ENCODE measurements around the gene SEC24B. TPM values are rescaled to one million over a fixed set of nuclear protein-coding genes. Genes with fewer than 3 reads are reported as not detected.

Gene SEC24B
- total and polyA plus RNA-seq, 2 donors (not counting 3 experiments of a cell fraction or from before 2014, with no cell fraction given) = 35.9 to 46.2 TPM

DNA sequence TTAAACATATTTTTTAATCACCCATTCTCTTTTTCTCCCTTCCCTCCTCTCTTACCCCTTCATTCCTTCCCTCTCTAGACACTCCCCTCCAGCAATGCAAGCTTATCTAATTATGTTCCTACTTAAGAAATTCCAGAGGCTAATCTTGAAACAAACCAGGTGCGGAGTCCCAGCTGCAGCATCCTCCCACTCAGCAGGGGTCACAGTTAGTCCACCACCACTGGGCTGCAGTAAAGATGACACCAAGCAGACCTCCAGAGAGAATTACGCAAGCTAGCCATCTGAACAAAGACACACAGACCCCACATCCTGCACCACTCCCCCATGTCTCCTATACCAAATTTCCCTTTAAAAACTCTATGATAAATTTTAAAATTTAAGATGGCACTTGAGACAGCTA lies 13.9 kb upstream of the SEC24B start:
- ChIA-PET POLR2A (no interaction called here), CTCF (interaction anchor here (1.2 to 2.5 kb wide), 4 partner anchors 382 to 559 kb away, joined by 3 to 14 read pairs (median 8); partner anchors contain the start of gene CFI)
- no peak overlapping the region for H2AFZ ChIP-seq (ENCODE audit: low read depth, low read length)
- H3K27ac ChIP-seq (ENCODE audit: insufficient read depth, low read depth, low read length) = no peak overlapping the region
- H3K27me3 ChIP-seq (ENCODE audit: control insufficient read depth in 2 of 2, insufficient read depth in 2 of 2, low read length in 2 of 2) = no peaks in the 10 kb centered on the region
- no TSS peak for BruUV-seq (replicated peaks)
- H3K4me1 ChIP-seq (ENCODE audit: control insufficient read depth, extremely low read depth, insufficient read depth, low read length) = peaks cover 2% of the 10 kb centered on the region
- FAIRE-seq (no peak), DNase-seq (ENCODE audit: low read depth, low spot score) (no peak)
- intact Hi-C loops (cut with micrococcal nuclease) = no loop called here
- no peaks in the 10 kb centered on the region for H4K20me1 ChIP-seq (replicated peaks; ENCODE audit: control insufficient read depth, extremely low read depth, insufficient read depth, low read length)
- no peak overlapping the region for H3K4me3 ChIP-seq (replicated peaks in 1 of 3; ENCODE audit: insufficient read depth in 1 of 3, low read depth in 1 of 3, low read length in 3 of 3)
- H3K9ac ChIP-seq (replicated peaks; ENCODE audit: extremely low read depth, insufficient read depth, low read length) = no peak overlapping the region
- no peaks in the 10 kb centered on the region for H3K9me1 ChIP-seq (replicated peaks; ENCODE audit: control insufficient read depth, extremely low read depth, insufficient read depth, low read length)
- H3K4me2 ChIP-seq (ENCODE audit: insufficient read depth, low read length) = no peak overlapping the region
- H3K79me2 ChIP-seq (ENCODE audit: control insufficient read depth, insufficient read depth, low read length) = no peaks in the 10 kb centered on the region
- H3K36me3 ChIP-seq (ENCODE audit: control insufficient read depth in 2 of 2, extremely low read depth in 1 of 2, insufficient read depth in 2 of 2, low read length in 2 of 2) = no peaks in the 10 kb centered on the region
- dilution Hi-C loops (cut with MboI; ENCODE audit: extremely low pct_ligation_motif_present, low sequenced_read_pairs) = no loop called here
- TF ChIP-seq EZH2 (IDR thresholded peaks at IDR 0.05; ENCODE audit: borderline replicate concordance, low read depth, low read length, severe bottlenecking) = no peak
- no peak for TF ChIP-seq JUN (IDR thresholded peaks at IDR 0.05; ENCODE audit: borderline replicate concordance, insufficient read depth, insufficient read length, low read depth)
- TF ChIP-seq GATA2 (IDR thresholded peaks at IDR 0.05; ENCODE audit: insufficient read depth, insufficient read length, low read depth, low read length) = no peak
- TF ChIP-seq, protein P1, sequence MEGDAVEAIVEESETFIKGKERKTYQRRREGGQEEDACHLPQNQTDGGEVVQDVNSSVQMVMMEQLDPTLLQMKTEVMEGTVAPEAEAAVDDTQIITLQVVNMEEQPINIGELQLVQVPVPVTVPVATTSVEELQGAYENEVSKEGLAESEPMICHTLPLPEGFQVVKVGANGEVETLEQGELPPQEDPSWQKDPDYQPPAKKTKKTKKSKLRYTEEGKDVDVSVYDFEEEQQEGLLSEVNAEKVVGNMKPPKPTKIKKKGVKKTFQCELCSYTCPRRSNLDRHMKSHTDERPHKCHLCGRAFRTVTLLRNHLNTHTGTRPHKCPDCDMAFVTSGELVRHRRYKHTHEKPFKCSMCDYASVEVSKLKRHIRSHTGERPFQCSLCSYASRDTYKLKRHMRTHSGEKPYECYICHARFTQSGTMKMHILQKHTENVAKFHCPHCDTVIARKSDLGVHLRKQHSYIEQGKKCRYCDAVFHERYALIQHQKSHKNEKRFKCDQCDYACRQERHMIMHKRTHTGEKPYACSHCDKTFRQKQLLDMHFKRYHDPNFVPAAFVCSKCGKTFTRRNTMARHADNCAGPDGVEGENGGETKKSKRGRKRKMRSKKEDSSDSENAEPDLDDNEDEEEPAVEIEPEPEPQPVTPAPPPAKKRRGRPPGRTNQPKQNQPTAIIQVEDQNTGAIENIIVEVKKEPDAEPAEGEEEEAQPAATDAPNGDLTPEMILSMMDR (IDR thresholded peaks at IDR 0.05; ENCODE audit: extremely low read depth in 1 of 2, insufficient read depth in 1 of 2, low read depth in 1 of 2, low read length in 2 of 2) = no peak
- no peak for TF ChIP-seq FOS (IDR thresholded peaks at IDR 0.05; ENCODE audit: borderline replicate concordance, insufficient read depth, low read length)
- no peak for TF ChIP-seq MYC (IDR thresholded peaks at IDR 0.05; ENCODE audit: low read depth, low read length)
- TF ChIP-seq POLR2A (IDR thresholded peaks at IDR 0.05; ENCODE audit: low read depth, low read length) = no peak
- TF ChIP-seq POLR2AphosphoS5 (IDR thresholded peaks at IDR 0.05; ENCODE audit: insufficient read depth, low read depth, low read length) = no peak
- no peak for TF ChIP-seq MAX (IDR thresholded peaks at IDR 0.05; ENCODE audit: insufficient read depth, insufficient read length)
- H3K9me3 ChIP-seq (replicated peaks; ENCODE audit: control insufficient read depth, insufficient read depth, low read length) = no peaks in the 10 kb centered on the region
